Keratinocyte (primary cell): ENCODE data around the gene LIPF. TPM values are rescaled to one million over a fixed set of nuclear protein-coding genes. Genes with fewer than 3 reads are reported as not detected.

ENCODE experiments used
- DNase-seq: peaks from one replicate; pipeline ENCODE4 v3.0.0-alpha.2; 2011; ENCODE audit warnings: low read depth, missing footprints, low spot score
- FAIRE-seq: peaks from 2 replicates; lab custom pipeline; 2011; peaks lifted over from hg19 to GRCh38; lab: Jason Lieb, UNC
- H2AFZ ChIP-seq: 2 replicates; pipeline ENCODE4 v1.6.0; 2012; ENCODE audit warnings: low read length, control low read depth, inconsistent platforms; ENCODE audit not compliant: control insufficient read depth
- H3K27ac ChIP-seq: 2 replicates; pipeline ENCODE4 v1.5.1; 2011; ENCODE audit warnings: low read length; ENCODE audit not compliant: control insufficient read depth, insufficient read depth
- H3K27me3 ChIP-seq: 3 replicates; pipeline ENCODE4 v1.6.0; 2011; ENCODE audit warnings: low read length; ENCODE audit not compliant: control insufficient read depth, insufficient read depth; ENCODE audit errors: extremely low read depth
- H3K36me3 ChIP-seq, 2 experiments: 2 replicates in 1 of 2; 3 replicates in 1 of 2; pipeline ENCODE4 v1.5.1; 2011; ENCODE audit warnings: low read length in 2 of 2, mild to moderate bottlenecking in 1 of 2; ENCODE audit not compliant: control insufficient read depth in 2 of 2, insufficient read depth in 2 of 2; ENCODE audit errors: extremely low read depth in 1 of 2
- H3K4me1 ChIP-seq: 3 replicates; pipeline ENCODE4 v1.5.1; 2011; ENCODE audit warnings: low read length; ENCODE audit not compliant: control insufficient read depth, insufficient read depth; ENCODE audit errors: extremely low read depth
- H3K4me2 ChIP-seq: 3 replicates; pipeline ENCODE4 v1.6.0; 2011; ENCODE audit warnings: low read depth, low read length; ENCODE audit not compliant: control insufficient read depth, insufficient read depth; ENCODE audit errors: extremely low read depth
- H3K4me3 ChIP-seq, 3 experiments: fragments of 200-600 bp in 1 of 3; sonication (generic) in 1 of 3; 2 replicates in 2 of 3; 3 replicates in 1 of 3; pipeline ENCODE4 v1.5.1; 2011 to 2016; ENCODE audit warnings: low read length in 3 of 3, mild to moderate bottlenecking in 3 of 3, control low read depth in 2 of 3, inconsistent platforms in 1 of 3, low read depth in 1 of 3, mixed read lengths in 1 of 3, mixed run types in 1 of 3, moderate library complexity in 1 of 3; ENCODE audit not compliant: control insufficient read depth in 2 of 3, insufficient read depth in 2 of 3; ENCODE audit errors: extremely low read depth in 1 of 3
- H3K79me2 ChIP-seq: 2 replicates; pipeline ENCODE4 v1.6.0; 2012; ENCODE audit warnings: low read length; ENCODE audit not compliant: control insufficient read depth, insufficient read depth
- H3K9ac ChIP-seq: 3 replicates; pipeline ENCODE4 v1.6.0; 2011; ENCODE audit warnings: low read length; ENCODE audit not compliant: control insufficient read depth, insufficient read depth; ENCODE audit errors: extremely low read depth
- H3K9me1 ChIP-seq: 3 replicates; pipeline ENCODE4 v1.6.0; 2011; ENCODE audit warnings: low read length; ENCODE audit not compliant: control insufficient read depth, insufficient read depth; ENCODE audit errors: extremely low read depth
- H3K9me3 ChIP-seq: 2 replicates; pipeline ENCODE4 v1.5.1; 2012; ENCODE audit warnings: low read depth, low read length; ENCODE audit not compliant: control insufficient read depth
- H4K20me1 ChIP-seq: 3 replicates; pipeline ENCODE4 v1.6.0; 2011; ENCODE audit warnings: low read length; ENCODE audit not compliant: control insufficient read depth, insufficient read depth; ENCODE audit errors: extremely low read depth
- CTCF ChIP-seq, 3 experiments: IDR thresholded peaks in 1 of 3; conservative IDR thresholded peaks in 1 of 3; optimal IDR thresholded peaks in 1 of 3; 2 replicates in 2 of 3; 3 replicates in 1 of 3; pipeline versions ENCODE3 to v1.5.1; 2011; ENCODE audit warnings: low read length in 3 of 3, mild to moderate bottlenecking in 3 of 3, moderate library complexity in 2 of 3, control low read depth in 1 of 3, inconsistent platforms in 1 of 3; ENCODE audit not compliant: insufficient read depth in 2 of 3; ENCODE audit errors: extremely low read depth in 1 of 3
- EZH2 ChIP-seq: IDR thresholded peaks from one replicate; pipeline ENCODE4 v1.6.1; 2012; ENCODE audit warnings: inconsistent platforms, mild to moderate bottlenecking, low read length, moderate library complexity
- dilution Hi-C: fragments of 300-500 bp; cut with MboI; formaldehyde crosslinking; loops from one replicate; pipeline ENCODE4 v1.7.0; 2020; ENCODE audit warnings: low sequenced_read_pairs; ENCODE audit not compliant: extremely low pct_ligation_motif_present
- polyA plus RNA-seq, 5 experiments: library from polyadenylated mRNA; depleted of rRNA in 3 of 5; stranded (reverse) in 3 of 5; stranded (forward) in 1 of 5; unstranded in 1 of 5; fragments of >200 nt; gene quantifications; 1 replicate in 1 of 5; 2 replicates in 3 of 5; 3 replicates in 1 of 5; pipeline versions ENCODE4 v1.2.1 to v1.2.3, GENCODE V29; 2011 to 2012; ENCODE audit warnings: missing spikeins in 2 of 5, low read depth in 1 of 5, low replicate concordance in 1 of 5

LIPF gene
- polyA plus RNA-seq, 1 donor (not counting 4 experiments of a cell fraction or from before 2014, with no cell fraction given): not detected

- Histone ChIP-seq H2AFZ (no peak overlapping the region), H3K9ac (no peak overlapping the region), H4K20me1 (no peaks in the 10 kb centered on the region), H3K4me1 (no peaks in the 10 kb centered on the region), H3K4me3 (no peak overlapping the region), H3K27ac (no peak overlapping the region), H3K9me1 (no peaks in the 10 kb centered on the region), H3K79me2 (no peaks in the 10 kb centered on the region), H3K36me3 (no peaks in the 10 kb centered on the region), H3K9me3 (no peaks in the 10 kb centered on the region), H3K4me2 (no peak overlapping the region), H3K27me3 (no peaks in the 10 kb centered on the region)
- dilution Hi-C loops: no loop called here
- no peak for TF ChIP-seq CTCF (optimal IDR thresholded peaks at IDR 0.05 in 1 of 3, IDR thresholded peaks at IDR 0.05 in 1 of 3, conservative IDR thresholded peaks at IDR 0.05 in 1 of 3; ENCODE audit: extremely low read depth in 1 of 3, insufficient read depth in 2 of 3, low read length in 3 of 3)
- FAIRE-seq (no peak), DNase-seq (no peak)
These were observed 4.2 kb downstream of the LIPF start for GRCh38 chr10:88668465-88668864.

GRCh38 chr10:88670497-88670896, 6.3 kb downstream of the LIPF start:
- Histone ChIP-seq H3K9me3 (no peaks in the 10 kb centered on the region), H3K4me3 (no peak overlapping the region), H2AFZ (no peak overlapping the region), H3K27me3 (no peaks in the 10 kb centered on the region), H3K4me1 (no peaks in the 10 kb centered on the region), H3K4me2 (no peak overlapping the region), H3K79me2 (no peaks in the 10 kb centered on the region), H3K9me1 (no peaks in the 10 kb centered on the region), H3K27ac (no peak overlapping the region), H3K9ac (no peak overlapping the region), H3K36me3 (no peaks in the 10 kb centered on the region), H4K20me1 (no peaks in the 10 kb centered on the region)
- TF ChIP-seq EZH2: no peak
- TF ChIP-seq CTCF (optimal IDR thresholded peaks at IDR 0.05 in 1 of 3, IDR thresholded peaks at IDR 0.05 in 1 of 3, conservative IDR thresholded peaks at IDR 0.05 in 1 of 3; ENCODE audit: extremely low read depth in 1 of 3, insufficient read depth in 2 of 3, low read length in 3 of 3): no peak
- no peak for FAIRE-seq
- dilution Hi-C loops: no loop called here
- DNase-seq: no peak
